Measurements from ENCODE around the gene UBL7. TPM values are rescaled to one million over a fixed set of nuclear protein-coding genes. Genes with fewer than 3 reads are reported as not detected.

UBL7 gene
- total and polyA plus RNA-seq, 2 of the 8 experiments (the other 6 are each of a cell fraction or from before 2014, with no cell fraction given) = 71.5 to 183 TPM

GRCh38 chr15:74398183-74398582 lies 62.8 kb downstream of the UBL7 start:
- Histone ChIP-seq H3K23me2 (ENCODE audit: low read depth, low read length) (no peaks in the 10 kb centered on the region; the same call in 1 of the 2 replicates), H3K4me3 (ENCODE audit: extremely low read depth in 1 of 4, insufficient read depth in 2 of 4, low read depth in 3 of 4, low read length in 4 of 4) (no peak overlapping the region), H2AK5ac (ENCODE audit: low read depth, low read length) (peak overlapping the region; percentile 9; the same call in 1 of the 2 replicates), H3K4me2 (ENCODE audit: insufficient read depth in 1 of 2, low read depth in 2 of 2, low read length in 2 of 2) (no peak overlapping the region), H2BK120ac (replicated peaks; ENCODE audit: low read depth, low read length) (no peak overlapping the region), H3K4me1 (replicated peaks in 1 of 4; ENCODE audit: control insufficient read depth in 3 of 4, insufficient read depth in 4 of 4, low read length in 3 of 4) (peaks cover 0 to 10% (median 7%) of the 10 kb centered on the region in 4 experiments; a peak in 4 of 7 replicates), H2BK12ac (ENCODE audit: low read depth, low read length) (peak overlapping the region; percentile 27; the same call in 1 of the 2 replicates), H2AFZ (ENCODE audit: low read length) (no peak overlapping the region), H3K27me3 (replicated peaks in 1 of 4; ENCODE audit: control insufficient read depth in 3 of 4, extremely low read depth in 1 of 4, insufficient read depth in 3 of 4, low read length in 3 of 4) (no peaks in the 10 kb centered on the region), H3K9me3 (ENCODE audit: insufficient read depth in 2 of 2, low read depth in 1 of 2, low read length in 1 of 2) (no peaks in the 10 kb centered on the region), H3K79me1 (ENCODE audit: low read depth, low read length) (no peaks in the 10 kb centered on the region), H4K8ac (ENCODE audit: extremely low read depth, insufficient read depth, low read length) (no peak overlapping the region), H3K9ac (replicated peaks in 1 of 4; ENCODE audit: extremely low read depth in 1 of 4, low read depth in 3 of 4, low read length in 3 of 4) (no peak overlapping the region), H4K5ac (ENCODE audit: insufficient read length, low read depth, low read length) (no peak overlapping the region), H2BK15ac (ENCODE audit: low read length) (0 out of 2 replicates have a peak overlapping the region, but pooled peaks have one; percentile 29), H3K23ac (ENCODE audit: insufficient read length) (no peak overlapping the region), H3K27ac (ENCODE audit: low read depth, low read length) (no peak overlapping the region), H2BK20ac (ENCODE audit: low read length) (no peak overlapping the region), H2BK5ac (ENCODE audit: low read depth, low read length) (no peak overlapping the region), H3K14ac (ENCODE audit: insufficient read length) (no peak overlapping the region), H3K56ac (replicated peaks; ENCODE audit: insufficient read length, low read depth, low read length) (no peak overlapping the region), H4K91ac (replicated peaks; ENCODE audit: insufficient read length, low read length) (no peak overlapping the region), H3K18ac (ENCODE audit: extremely low read depth, low read length) (no peak overlapping the region), H3K4ac (replicated peaks; ENCODE audit: insufficient read length, low read depth, low read length) (no peak overlapping the region), H3K36me3 (ENCODE audit: control insufficient read depth in 2 of 4, insufficient read depth in 4 of 4, low read length in 3 of 4) (no peaks in the 10 kb centered on the region), H4K20me1 (replicated peaks in 1 of 2; ENCODE audit: control insufficient read depth in 1 of 2, insufficient read depth in 2 of 2, low read length in 2 of 2) (no peaks in the 10 kb centered on the region), H3K79me2 (ENCODE audit: control insufficient read depth in 1 of 2, insufficient read depth in 2 of 2, low read length in 2 of 2) (no peaks in the 10 kb centered on the region)
- no peak for DNase-seq (ENCODE audit: low read depth in 1 of 2, low spot score in 2 of 2)
- ChIA-PET CTCF (ENCODE audit: partially characterized antibody) (interaction anchor here (36.8 kb wide), 1 partner anchor 38 kb away, joined by 1311 read pairs; the partner anchor contains the start of gene SEMA7A), POLR2A (ENCODE audit: partially characterized antibody) (no interaction called here)
- 96% methylated on average over 5 of the region's 5 CpGs; no CpG with 5 or more reads in 1 of the 2 experiments for WGBS, 2 experiments (ENCODE audit: extremely low coverage in 1 of 2, insufficient coverage in 1 of 2, insufficient read length in 1 of 2, insufficient replicate concordance in 2 of 2, low coverage in 1 of 2, low lambda C conversion rate in 2 of 2, missing lambda C conversion rate in 1 of 2)
- TF ChIP-seq KDM1A (IDR thresholded peaks at IDR 0.05; ENCODE audit: borderline replicate concordance, low read length) (no peak), EP300 (IDR thresholded peaks at IDR 0.05; ENCODE audit: borderline replicate concordance in 1 of 2, low read depth in 2 of 2, low read length in 2 of 2) (no peak), GABPA (IDR thresholded peaks at IDR 0.05; ENCODE audit: borderline replicate concordance, insufficient read depth, low read length) (no peak), NRF1 (IDR thresholded peaks at IDR 0.05; ENCODE audit: low read depth, low read length) (no peak), TAF1 (IDR thresholded peaks at IDR 0.05; ENCODE audit: low read depth, low read length) (no peak), SAP30 (IDR thresholded peaks at IDR 0.05; ENCODE audit: insufficient read depth, insufficient replicate concordance, low read length) (no peak), JUND (IDR thresholded peaks at IDR 0.05; ENCODE audit: low read length) (no peak)
- TF ChIP-seq, protein P1, sequence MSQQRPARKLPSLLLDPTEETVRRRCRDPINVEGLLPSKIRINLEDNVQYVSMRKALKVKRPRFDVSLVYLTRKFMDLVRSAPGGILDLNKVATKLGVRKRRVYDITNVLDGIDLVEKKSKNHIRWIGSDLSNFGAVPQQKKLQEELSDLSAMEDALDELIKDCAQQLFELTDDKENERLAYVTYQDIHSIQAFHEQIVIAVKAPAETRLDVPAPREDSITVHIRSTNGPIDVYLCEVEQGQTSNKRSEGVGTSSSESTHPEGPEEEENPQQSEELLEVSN (IDR thresholded peaks at IDR 0.05) = no peak
- no peak for FAIRE-seq

Data from H1 (cell line).